Neural cell (in vitro differentiated cells): ENCODE results near the gene SV2B. TPM values are rescaled to one million over a fixed set of nuclear protein-coding genes. Genes with fewer than 3 reads are reported as not detected.

Experiments used
- H2AFZ ChIP-seq: fragments of 200-600, 300-800 bp; sonication (generic), shearing (Covaris generic); 2 replicates; pipeline ENCODE4 v1.6.0; 2014; ENCODE audit warnings: low read depth, mild to moderate bottlenecking, antibody characterized with exemption, low read length, moderate library complexity
- H3F3A ChIP-seq: fragments of 200-600 bp; shearing (Covaris generic); 2 replicates; pipeline ENCODE4 v1.6.1; 2016; ENCODE audit warnings: mild to moderate bottlenecking, moderate library complexity, mixed read lengths, antibody characterized with exemption, low read length; ENCODE audit not compliant: insufficient read depth, poor library complexity, severe bottlenecking
- H3K27ac ChIP-seq: fragments of 200-600, 300-800 bp; sonication (generic), shearing (Covaris generic); 2 replicates; pipeline ENCODE4 v1.5.1; 2014; ENCODE audit warnings: mild to moderate bottlenecking, low read length, moderate library complexity
- H3K27me3 ChIP-seq: fragments of 300-800, 200-600 bp; sonication (generic), shearing (Covaris generic); 2 replicates; pipeline ENCODE4 v1.6.0; 2014; ENCODE audit warnings: mild to moderate bottlenecking, low read depth, low read length, moderate library complexity; ENCODE audit not compliant: insufficient read depth
- H3K36me3 ChIP-seq: fragments of 300-800, 200-600 bp; sonication (generic), shearing (Covaris generic); 2 replicates; pipeline ENCODE4 v1.5.1; 2014; ENCODE audit warnings: mild to moderate bottlenecking, antibody characterized with exemption, low read length, moderate library complexity; ENCODE audit not compliant: insufficient read depth
- H3K4me2 ChIP-seq: fragments of 300-800, 200-600 bp; sonication (generic), shearing (Covaris generic); 2 replicates; pipeline ENCODE4 v1.6.0; 2014; ENCODE audit warnings: mild to moderate bottlenecking, low read length
- H3K4me3 ChIP-seq: fragments of 300-800, 200-600 bp; sonication (generic), shearing (Covaris generic); 2 replicates; pipeline ENCODE4 v1.5.1; 2014; ENCODE audit warnings: mild to moderate bottlenecking, low read length, moderate library complexity
- H3K79me2 ChIP-seq: fragments of 200-600 bp; shearing (Covaris generic); replicated peaks from 2 replicates; pipeline ENCODE4 v1.6.0; 2014; ENCODE audit warnings: mild to moderate bottlenecking, low read length, moderate library complexity; ENCODE audit not compliant: insufficient read depth
- H3K9ac ChIP-seq: fragments of 300-800, 200-600 bp; sonication (generic), shearing (Covaris generic); 2 replicates; pipeline ENCODE4 v1.6.1; 2016; ENCODE audit warnings: mild to moderate bottlenecking, low read length, mixed read lengths
- H3K9me2 ChIP-seq: fragments of 200-600 bp; shearing (Covaris generic); 2 replicates; pipeline ENCODE4 v1.6.1; 2016; ENCODE audit warnings: mild to moderate bottlenecking, low read length, mixed read lengths; ENCODE audit not compliant: insufficient read depth
- H3K9me3 ChIP-seq: fragments of 200-600, 300-800 bp; sonication (generic), shearing (Covaris generic); 2 replicates; pipeline ENCODE4 v1.6.1; 2016; ENCODE audit warnings: mild to moderate bottlenecking, mixed run types, low read length, moderate library complexity, mixed read lengths
- H4K20me1 ChIP-seq: fragments of 200-600 bp; shearing (Covaris generic); 2 replicates; pipeline ENCODE4 v1.6.1; 2016; ENCODE audit warnings: mild to moderate bottlenecking, mixed run types; ENCODE audit not compliant: insufficient read depth
- CTCF ChIP-seq: fragments of 450-650 bp; IDR thresholded peaks from 2 replicates; pipeline ENCODE4 v1.5.1; 2014; ENCODE audit warnings: antibody characterized with exemption, mild to moderate bottlenecking, moderate library complexity; ENCODE audit not compliant: poor library complexity, severe bottlenecking
- EP300 ChIP-seq: fragments of 450-650 bp; conservative IDR thresholded peaks from 2 replicates; pipeline ENCODE4 v1.6.1; 2014; ENCODE audit warnings: antibody characterized with exemption, mild to moderate bottlenecking, moderate library complexity; ENCODE audit not compliant: poor library complexity, severe bottlenecking
- EZH2 ChIP-seq: fragments of 200-600, 300-800 bp; shearing (Covaris generic), sonication (generic); IDR thresholded peaks from 2 replicates; pipeline ENCODE4 v1.6.1; 2014; ENCODE audit warnings: antibody characterized with exemption, low read length, borderline replicate concordance, mild to moderate bottlenecking; ENCODE audit not compliant: insufficient read depth, poor library complexity, severe bottlenecking
- MXI1 ChIP-seq: fragments of 450-650 bp; conservative IDR thresholded peaks from 2 replicates; pipeline ENCODE4 v1.6.1; 2014; ENCODE audit warnings: antibody characterized with exemption, mild to moderate bottlenecking; ENCODE audit not compliant: poor library complexity, severe bottlenecking
- POLR2AphosphoS5 ChIP-seq: IDR thresholded peaks from 2 replicates; pipeline ENCODE4 v1.6.1; 2012
- RAD21 ChIP-seq: fragments of 450-650 bp; conservative IDR thresholded peaks from 2 replicates; pipeline ENCODE4 v1.6.1; 2014; ENCODE audit warnings: antibody characterized with exemption, mild to moderate bottlenecking, moderate library complexity
- REST ChIP-seq: IDR thresholded peaks from 2 replicates; pipeline ENCODE4 v1.6.1; 2012; ENCODE audit warnings: borderline replicate concordance
- SMC3 ChIP-seq: fragments of 450-650 bp; conservative IDR thresholded peaks from 2 replicates; pipeline ENCODE4 v1.6.1; 2014; ENCODE audit warnings: antibody characterized with exemption, mild to moderate bottlenecking, moderate library complexity; ENCODE audit not compliant: poor library complexity
- TAF1 ChIP-seq: IDR thresholded peaks from 2 replicates; pipeline ENCODE4 v1.6.1; 2012; ENCODE audit warnings: low read depth
- polyA minus RNA-seq: library from RNA; depleted of rRNA, polyadenylated mRNA; stranded (reverse); fragments of >200 nt; gene quantifications from 2 replicates; pipeline ENCODE4 v1.2.3, GENCODE V29; 2014
- polyA plus RNA-seq: library from polyadenylated mRNA; depleted of rRNA; stranded (reverse); fragments of >200 nt; gene quantifications from 2 replicates; pipeline ENCODE4 v1.2.3, GENCODE V29; 2014

Gene SV2B
- 0.38 and 0.68 TPM in 2 replicates for polyA plus RNA-seq
- 2.0 and 2.7 TPM in 2 replicates for polyA minus RNA-seq

- Histone ChIP-seq H4K20me1 (no peaks in the 10 kb centered on the region), H3K27me3 (peaks cover 65% of the 10 kb centered on the region), H2AFZ (peak within 1 kb of the TSS; percentile 30)
Observed at GRCh38 chr15:91099995-91100813, at the start of gene SV2B. Gene SV2B, plus strand, starts transcription at chr15:91100257. Its CDS starts 126,007 bp downstream, at chr15:91226264.

More at GRCh38 chr15:91099995-91100813, at the start of gene SV2B:
- Histone ChIP-seq H3K9me3 (no peaks in the 10 kb centered on the region), H3K9ac (peak within 1 kb of the TSS; percentile 49), H3K4me2 (peak within 1 kb of the TSS; percentile 98), H3K4me3 (peak within 1 kb of the TSS; percentile 79), H3K27ac (no peak within 1 kb of the TSS), H3F3A (no peaks in the 10 kb centered on the region), H3K9me2 (no peaks in the 10 kb centered on the region), H3K36me3 (no peaks in the 10 kb centered on the region), H3K79me2 (no peaks in the 10 kb centered on the region)
- TF ChIP-seq MXI1 (peak; percentile 69), TAF1 (peak; percentile 58), REST (peak; percentile 25), SMC3 (peak; percentile 25), EZH2 (no peak), EP300 (no peak), RAD21 (peak; percentile 18), POLR2AphosphoS5 (peak; percentile 25), CTCF (no peak)
